Measurements from ENCODE around the gene FOXR1.

FOXR1 gene

DNA sequence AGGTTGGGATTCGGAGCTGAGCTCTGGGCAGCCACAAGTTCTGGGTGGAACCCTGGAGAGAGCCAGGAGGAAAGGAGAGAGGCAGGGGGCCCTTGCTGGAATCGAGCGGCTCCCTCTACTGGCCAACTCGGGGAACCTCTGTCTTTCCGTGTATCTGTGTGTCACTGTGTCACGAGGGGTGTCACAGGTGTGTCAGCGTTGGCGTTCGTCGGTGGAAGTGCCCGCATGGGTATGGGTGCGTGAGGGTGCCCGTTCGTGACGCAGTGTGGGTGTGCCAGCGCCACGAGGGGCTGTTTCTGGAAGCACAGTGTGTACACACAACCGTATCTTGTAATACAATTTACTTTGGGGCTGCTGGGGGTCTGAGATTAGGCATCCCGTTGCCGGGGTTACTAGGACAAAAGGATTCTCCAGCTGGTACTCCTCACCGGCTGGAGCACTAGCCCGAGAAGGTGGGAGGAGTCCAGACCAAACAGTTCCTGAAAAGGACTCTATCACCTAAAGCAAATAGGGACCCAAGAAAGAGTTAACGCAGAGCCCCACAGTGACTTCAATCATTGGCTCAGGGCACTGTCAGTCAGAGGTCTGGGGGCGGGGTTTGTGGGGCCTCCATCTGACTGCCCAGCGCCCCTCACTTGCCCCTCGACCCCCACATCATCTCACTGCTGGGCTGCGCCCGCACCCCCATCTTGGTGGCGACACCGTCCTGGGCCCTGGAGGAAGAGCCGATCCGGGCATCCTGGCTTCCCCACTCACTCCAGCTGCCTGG lies 43.3 kb upstream of the FOXR1 start:
- no peaks in the 10 kb centered on the region for H3K9me2 ChIP-seq (replicated peaks; ENCODE audit: control insufficient read depth, low read length)
- no peaks in the 10 kb centered on the region for H4K20me1 ChIP-seq (ENCODE audit: control insufficient read depth, insufficient read depth, low read depth, low read length)
- H3K4me2 ChIP-seq (ENCODE audit: low read length) = peak overlapping the region; percentile 89
- peaks cover 69% of the 10 kb centered on the region for H3K4me1 ChIP-seq (ENCODE audit: control insufficient read depth, low read length)
- H3K79me2 ChIP-seq (ENCODE audit: control insufficient read depth, low read length) = peaks cover 20% of the 10 kb centered on the region
- H3F3A ChIP-seq (ENCODE audit: control insufficient read depth, insufficient read depth) = peaks cover 24% of the 10 kb centered on the region
- peak overlapping the region; percentile 88 for H3K4me3 ChIP-seq (ENCODE audit: low read length)
- no peaks in the 10 kb centered on the region for H3K9me3 ChIP-seq (ENCODE audit: control insufficient read depth, insufficient read depth, low read length)
- H3K27ac ChIP-seq (ENCODE audit: low read depth, low read length) = peak overlapping the region; percentile 90
- H3K27me3 ChIP-seq (ENCODE audit: control insufficient read depth, low read length) = no peaks in the 10 kb centered on the region
- TF ChIP-seq, protein P1, sequence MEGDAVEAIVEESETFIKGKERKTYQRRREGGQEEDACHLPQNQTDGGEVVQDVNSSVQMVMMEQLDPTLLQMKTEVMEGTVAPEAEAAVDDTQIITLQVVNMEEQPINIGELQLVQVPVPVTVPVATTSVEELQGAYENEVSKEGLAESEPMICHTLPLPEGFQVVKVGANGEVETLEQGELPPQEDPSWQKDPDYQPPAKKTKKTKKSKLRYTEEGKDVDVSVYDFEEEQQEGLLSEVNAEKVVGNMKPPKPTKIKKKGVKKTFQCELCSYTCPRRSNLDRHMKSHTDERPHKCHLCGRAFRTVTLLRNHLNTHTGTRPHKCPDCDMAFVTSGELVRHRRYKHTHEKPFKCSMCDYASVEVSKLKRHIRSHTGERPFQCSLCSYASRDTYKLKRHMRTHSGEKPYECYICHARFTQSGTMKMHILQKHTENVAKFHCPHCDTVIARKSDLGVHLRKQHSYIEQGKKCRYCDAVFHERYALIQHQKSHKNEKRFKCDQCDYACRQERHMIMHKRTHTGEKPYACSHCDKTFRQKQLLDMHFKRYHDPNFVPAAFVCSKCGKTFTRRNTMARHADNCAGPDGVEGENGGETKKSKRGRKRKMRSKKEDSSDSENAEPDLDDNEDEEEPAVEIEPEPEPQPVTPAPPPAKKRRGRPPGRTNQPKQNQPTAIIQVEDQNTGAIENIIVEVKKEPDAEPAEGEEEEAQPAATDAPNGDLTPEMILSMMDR (IDR thresholded peaks at IDR 0.05; ENCODE audit: low read depth, low read length, poor library complexity, severe bottlenecking) = peak; percentile 97
- TF ChIP-seq EZH2phosphoT487 (IDR thresholded peaks at IDR 0.05; ENCODE audit: borderline replicate concordance, low read length) = no peak
- no peaks in the 10 kb centered on the region for H3K36me3 ChIP-seq (ENCODE audit: control insufficient read depth, low read length)

DNA sequence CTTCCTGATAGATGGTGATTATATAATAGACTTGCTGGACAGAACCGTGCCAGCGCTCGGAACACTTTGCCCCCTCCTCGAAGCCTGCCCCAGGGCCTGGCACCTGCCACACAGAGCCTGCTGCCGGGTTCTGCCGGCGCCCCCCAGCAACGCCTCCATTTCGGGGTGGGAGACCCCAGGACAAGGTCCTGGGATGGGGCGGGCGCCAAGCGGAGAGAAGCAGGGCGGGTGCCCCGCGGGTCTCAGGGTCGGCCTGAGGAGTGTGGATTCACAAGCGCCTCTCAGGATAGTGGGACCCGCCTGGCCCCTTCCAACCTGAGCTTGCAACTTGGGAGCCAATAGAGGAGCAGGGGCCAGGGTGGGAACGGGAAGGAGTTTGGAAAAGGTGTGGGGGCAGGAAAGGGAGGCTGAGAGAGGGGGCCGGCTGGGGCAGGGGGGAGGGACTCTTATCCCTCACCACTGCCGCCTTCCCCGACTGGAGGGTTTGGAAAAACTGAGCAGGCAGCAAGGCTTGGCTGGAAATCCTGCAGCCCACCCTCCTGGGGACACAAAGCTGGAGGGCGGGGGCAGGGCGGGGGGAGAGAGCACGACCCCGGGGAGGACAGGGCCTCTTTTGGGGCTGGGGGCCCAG lies 42.6 kb upstream of the FOXR1 start:
- no peak for TF ChIP-seq EZH2phosphoT487 (IDR thresholded peaks at IDR 0.05; ENCODE audit: borderline replicate concordance, low read length)
- TF ChIP-seq, protein P1 (IDR thresholded peaks at IDR 0.05; ENCODE audit: low read depth, low read length, poor library complexity, severe bottlenecking) = no peak
- H3K79me2 ChIP-seq (ENCODE audit: control insufficient read depth, low read length) = peaks cover 13% of the 10 kb centered on the region
- peak overlapping the region; percentile 88 for H3K4me3 ChIP-seq (ENCODE audit: low read length)
- peaks cover 24% of the 10 kb centered on the region for H3F3A ChIP-seq (ENCODE audit: control insufficient read depth, insufficient read depth)
- peak overlapping the region; percentile 90 for H3K27ac ChIP-seq (ENCODE audit: low read depth, low read length)
- H3K27me3 ChIP-seq (ENCODE audit: control insufficient read depth, low read length) = no peaks in the 10 kb centered on the region
- H3K9me2 ChIP-seq (replicated peaks; ENCODE audit: control insufficient read depth, low read length) = no peaks in the 10 kb centered on the region
- H3K4me2 ChIP-seq (ENCODE audit: low read length) = peak overlapping the region; percentile 89
- H4K20me1 ChIP-seq (ENCODE audit: control insufficient read depth, insufficient read depth, low read depth, low read length) = no peaks in the 10 kb centered on the region
- H3K9me3 ChIP-seq (ENCODE audit: control insufficient read depth, insufficient read depth, low read length) = no peaks in the 10 kb centered on the region
- peaks cover 65% of the 10 kb centered on the region for H3K4me1 ChIP-seq (ENCODE audit: control insufficient read depth, low read length)
- H3K36me3 ChIP-seq (ENCODE audit: control insufficient read depth, low read length) = no peaks in the 10 kb centered on the region

DNA sequence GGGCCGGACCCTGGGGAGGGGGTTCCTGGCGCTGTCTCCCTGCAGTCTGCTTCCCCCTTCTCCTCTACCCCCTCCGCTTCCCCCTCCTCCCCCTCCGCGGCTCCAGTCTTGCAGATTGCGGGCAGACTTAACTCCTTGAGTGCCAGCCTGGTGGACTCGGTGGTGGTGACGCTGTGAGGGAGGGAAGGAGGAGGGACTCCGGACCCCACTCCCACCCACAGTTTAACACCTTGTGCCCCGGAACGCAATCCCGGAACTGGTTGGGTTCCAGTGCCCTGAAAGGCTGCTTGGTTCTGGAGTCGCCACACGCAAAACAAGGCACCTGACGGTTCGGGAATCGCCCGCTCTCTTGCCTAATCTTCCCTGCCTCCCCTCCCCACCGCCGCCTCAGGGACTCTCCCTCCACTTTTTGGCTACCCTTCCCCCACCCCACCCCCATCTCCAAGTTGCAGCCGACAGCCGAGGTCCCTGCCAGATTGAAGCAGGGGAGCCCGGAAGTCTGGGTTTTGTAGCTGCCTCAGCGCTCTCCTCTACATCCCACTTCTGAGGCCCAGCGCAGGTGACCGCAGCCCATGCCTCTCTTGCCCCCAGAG lies 42.0 kb upstream of the FOXR1 start:
- Histone ChIP-seq H3K4me1 (ENCODE audit: control insufficient read depth, low read length) (peaks cover 65% of the 10 kb centered on the region), H3K4me2 (ENCODE audit: low read length) (peak overlapping the region; percentile 89), H3K27me3 (ENCODE audit: control insufficient read depth, low read length) (no peaks in the 10 kb centered on the region), H4K20me1 (ENCODE audit: control insufficient read depth, insufficient read depth, low read depth, low read length) (no peaks in the 10 kb centered on the region), H3K36me3 (ENCODE audit: control insufficient read depth, low read length) (no peaks in the 10 kb centered on the region), H3K9me2 (replicated peaks; ENCODE audit: control insufficient read depth, low read length) (no peaks in the 10 kb centered on the region), H3K4me3 (ENCODE audit: low read length) (peak overlapping the region; percentile 88), H3F3A (ENCODE audit: control insufficient read depth, insufficient read depth) (peaks cover 24% of the 10 kb centered on the region), H3K9me3 (ENCODE audit: control insufficient read depth, insufficient read depth, low read length) (no peaks in the 10 kb centered on the region), H3K27ac (ENCODE audit: low read depth, low read length) (peak overlapping the region; percentile 90), H3K79me2 (ENCODE audit: control insufficient read depth, low read length) (peaks cover 7% of the 10 kb centered on the region)
- TF ChIP-seq EZH2phosphoT487 (IDR thresholded peaks at IDR 0.05; ENCODE audit: borderline replicate concordance, low read length) = no peak
- TF ChIP-seq, protein P1 (IDR thresholded peaks at IDR 0.05; ENCODE audit: low read depth, low read length, poor library complexity, severe bottlenecking) = no peak
